Erythroblast (primary cell): ENCODE results near the gene SEC14L3.
A peak's percentile ranks its signal among the peaks of the same experiment; 100 is the strongest.

Experiments
- GATA1 ChIP-seq: IDR thresholded peaks from 2 replicates; pipeline ENCODE4 v1.6.1; 2011; ENCODE audit warnings: low read depth, mild to moderate bottlenecking, control low read depth, low read length, moderate library complexity
- POLR2A ChIP-seq: IDR thresholded peaks from 2 replicates; pipeline ENCODE4 v1.6.1; 2011; ENCODE audit warnings: mild to moderate bottlenecking, low read length

DNA sequence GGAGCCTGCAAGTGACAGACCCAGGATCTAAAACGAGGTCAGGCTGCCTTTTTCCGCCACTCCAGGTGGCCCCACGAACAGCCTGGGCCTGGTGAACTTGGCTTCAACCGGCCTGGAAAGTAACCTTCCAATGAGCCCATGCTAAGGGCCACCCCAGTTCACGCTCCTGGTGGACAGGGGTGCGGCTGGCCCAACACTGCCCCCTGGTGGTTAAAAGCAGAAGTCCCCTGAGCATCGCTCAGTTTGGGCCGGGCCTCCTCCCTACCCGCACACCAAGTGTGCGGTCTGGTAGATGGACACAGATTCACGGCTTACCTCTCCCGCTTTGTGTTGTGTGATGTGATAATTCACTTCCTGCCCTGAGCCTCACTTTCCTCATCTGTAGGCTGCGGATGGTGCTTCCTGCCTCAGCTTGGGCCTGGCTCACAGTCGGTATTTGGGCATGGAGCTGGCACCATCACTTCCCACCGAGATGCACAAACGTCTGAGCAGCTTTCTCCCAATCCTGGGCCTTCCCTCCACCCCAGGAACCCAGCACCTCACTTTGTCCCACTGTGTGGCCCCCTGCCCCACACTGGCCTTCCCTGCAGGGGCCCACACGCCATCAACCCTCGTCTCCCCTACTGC is 13.7 kb upstream of the SEC14L3 start:
- TF ChIP-seq POLR2A = peak; percentile 45
- TF ChIP-seq GATA1 = no peak
